Measurements from ENCODE around the gene CNTNAP2.
"Not testable (repeated sequence)": the region's sequence is repeated elsewhere in the genome, so short reads cannot be mapped to it uniquely, and the experiment has no call there.

CNTNAP2 gene

DNA sequence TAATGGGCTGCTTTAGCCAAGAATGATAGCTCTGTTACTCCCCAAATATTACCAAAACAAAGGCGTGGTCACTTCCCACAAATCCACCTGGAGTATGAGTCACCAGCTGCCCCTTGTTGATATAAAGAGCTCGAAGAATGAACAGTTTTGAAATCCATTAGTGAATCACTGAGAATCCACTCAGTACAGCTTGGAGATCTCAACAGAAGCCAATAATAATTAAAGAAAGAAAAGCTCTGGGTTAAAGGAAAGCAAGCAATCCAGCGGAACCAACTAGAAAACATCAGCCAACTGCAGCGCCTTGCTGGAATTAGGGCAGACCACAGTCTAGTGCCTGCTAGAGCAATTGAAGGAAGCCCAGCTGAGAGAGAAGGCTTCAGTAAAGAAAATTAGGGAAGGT lies 1897.9 kb downstream of the CNTNAP2 start:
- no peak for DNase-seq

GRCh38 chr7:148017126-148017525 lies 1900.5 kb downstream of the CNTNAP2 start:
- no peak for DNase-seq

GRCh38 chr7:148020679-148021078 lies 1904.1 kb downstream of the CNTNAP2 start:
- DNase-seq = no peak

- no peak for DNase-seq
Observed at GRCh38 chr7:148021507-148022045, 1905.0 kb downstream of the CNTNAP2 start.

- DNase-seq = no peak
Observed at GRCh38 chr7:148022832-148023231, 1906.2 kb downstream of the CNTNAP2 start.

GRCh38 chr7:148026713-148027112 lies 1910.1 kb downstream of the CNTNAP2 start:
- no peak for DNase-seq

- no peak for DNase-seq
Observed at GRCh38 chr7:148028165-148028564, 1911.6 kb downstream of the CNTNAP2 start.

GRCh38 chr7:148031019-148031418 lies 1914.4 kb downstream of the CNTNAP2 start:
- DNase-seq = no peak

GRCh38 chr7:148031811-148032210 lies 1915.2 kb downstream of the CNTNAP2 start:
- DNase-seq = no peak

DNA sequence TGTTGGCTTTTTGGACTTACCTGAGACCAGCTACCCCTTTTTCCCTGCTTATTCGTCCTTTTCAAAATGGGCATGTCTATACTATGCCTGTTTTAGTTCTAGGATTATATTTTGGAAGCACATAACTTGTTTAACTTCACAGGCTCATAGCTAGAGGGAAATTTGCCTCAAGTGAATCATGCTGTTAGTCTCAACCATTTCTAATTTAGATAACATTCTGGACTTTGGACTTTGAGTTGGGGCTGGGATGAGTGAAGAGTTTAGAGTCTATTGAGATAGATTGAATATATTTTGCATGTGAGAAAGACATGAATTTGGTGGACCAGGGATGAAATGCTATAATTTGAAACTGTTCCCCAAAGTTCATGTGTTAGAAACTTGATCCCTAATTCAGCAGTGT lies 1919.3 kb downstream of the CNTNAP2 start:
- no peak for DNase-seq

DNA sequence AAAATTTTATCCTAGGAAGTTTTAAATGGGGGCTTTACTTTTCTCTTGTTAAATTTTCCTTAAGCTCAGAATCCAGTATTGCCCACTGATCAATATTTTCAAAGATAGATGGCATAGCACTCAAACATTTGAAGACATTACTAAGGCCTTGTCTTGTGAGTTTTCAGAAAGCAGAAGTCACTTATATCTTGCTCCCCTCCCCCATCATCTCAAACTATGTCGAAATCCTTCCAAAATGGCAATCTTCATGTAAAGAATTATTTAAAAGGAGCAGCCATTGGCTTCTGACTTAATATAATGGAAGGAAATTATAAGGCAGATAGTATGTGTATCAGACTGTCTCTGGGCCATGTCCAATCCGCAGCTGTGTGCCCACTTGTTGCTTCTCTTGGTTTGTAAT lies 1920.4 kb downstream of the CNTNAP2 start:
- DNase-seq = no peak

GRCh38 chr7:148041156-148041555 lies 1924.6 kb downstream of the CNTNAP2 start:
- DNase-seq = no peak

GRCh38 chr7:148042935-148043631 lies 1926.5 kb downstream of the CNTNAP2 start:
- no peak for DNase-seq

GRCh38 chr7:148044173-148044572 lies 1927.6 kb downstream of the CNTNAP2 start:
- no peak for DNase-seq

DNA sequence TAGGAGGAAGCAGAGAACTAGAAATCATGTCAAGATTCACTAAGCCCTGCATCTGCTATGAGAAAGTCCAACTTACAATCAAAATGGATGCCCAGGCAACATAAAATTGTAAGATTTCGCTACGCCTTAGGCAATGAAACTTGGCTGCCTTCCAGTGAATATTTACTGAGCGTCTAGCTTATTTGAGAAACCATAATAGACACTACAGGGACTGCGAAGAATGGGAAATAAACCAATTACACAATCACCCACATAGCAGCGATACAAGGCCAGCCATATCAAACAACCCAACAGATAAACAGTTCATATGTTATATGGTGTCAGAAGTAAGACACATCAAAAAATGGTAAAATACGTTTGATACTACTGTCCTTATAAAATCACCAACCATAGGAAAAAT lies 1928.9 kb downstream of the CNTNAP2 start:
- no peak for DNase-seq

- no peak for DNase-seq
Observed at GRCh38 chr7:148049068-148049467, 1932.5 kb downstream of the CNTNAP2 start.

GRCh38 chr7:148050492-148051158 lies 1934.0 kb downstream of the CNTNAP2 start:
- no peak for DNase-seq

GRCh38 chr7:148056406-148056805 lies 1939.8 kb downstream of the CNTNAP2 start:
- no peak for DNase-seq

GRCh38 chr7:148058092-148058491 lies 1941.5 kb downstream of the CNTNAP2 start:
- DNase-seq = no peak

- DNase-seq = no peak
Observed at GRCh38 chr7:148058753-148059152, 1942.2 kb downstream of the CNTNAP2 start.

DNA sequence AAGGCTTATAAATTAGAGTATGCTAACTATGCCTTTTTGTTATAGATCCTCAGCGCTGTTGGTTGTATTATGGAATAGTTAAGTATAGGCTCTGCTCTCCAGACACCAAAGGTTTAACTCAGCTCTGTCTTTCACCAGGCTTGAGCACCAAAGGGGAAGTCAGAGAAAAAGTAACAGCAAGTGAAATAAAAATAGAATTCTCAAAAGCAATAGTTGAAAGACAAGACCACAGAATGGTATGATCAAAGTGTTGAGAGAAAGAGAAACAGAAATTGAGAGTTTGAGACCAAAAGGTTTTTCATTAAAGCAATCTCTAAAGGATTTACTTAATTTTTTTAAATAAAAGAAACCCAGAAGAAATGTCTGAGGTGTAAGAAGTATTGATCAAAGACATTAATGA lies 1944.1 kb downstream of the CNTNAP2 start:
- no peak for DNase-seq

DNA sequence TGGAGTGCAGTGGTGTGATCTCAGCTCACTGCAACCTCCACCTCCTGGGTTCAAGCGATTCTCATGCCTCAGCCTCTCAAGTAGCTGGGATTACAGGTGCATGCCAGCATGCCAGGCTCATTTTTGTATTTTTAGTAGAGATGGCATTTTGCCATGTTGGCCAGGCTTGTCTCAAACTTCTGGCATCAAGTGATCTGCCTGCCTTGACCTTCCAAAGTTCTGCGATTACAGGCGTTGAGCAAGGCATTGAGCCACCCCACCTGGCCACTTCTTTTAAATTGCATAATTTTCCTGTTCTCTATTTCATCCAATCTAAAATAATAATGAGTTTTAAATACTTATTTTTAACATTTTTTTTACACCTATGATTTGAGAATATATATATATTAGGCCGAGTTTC lies 1961.5 kb downstream of the CNTNAP2 start:
- not testable (repeated sequence) for DNase-seq

DNA sequence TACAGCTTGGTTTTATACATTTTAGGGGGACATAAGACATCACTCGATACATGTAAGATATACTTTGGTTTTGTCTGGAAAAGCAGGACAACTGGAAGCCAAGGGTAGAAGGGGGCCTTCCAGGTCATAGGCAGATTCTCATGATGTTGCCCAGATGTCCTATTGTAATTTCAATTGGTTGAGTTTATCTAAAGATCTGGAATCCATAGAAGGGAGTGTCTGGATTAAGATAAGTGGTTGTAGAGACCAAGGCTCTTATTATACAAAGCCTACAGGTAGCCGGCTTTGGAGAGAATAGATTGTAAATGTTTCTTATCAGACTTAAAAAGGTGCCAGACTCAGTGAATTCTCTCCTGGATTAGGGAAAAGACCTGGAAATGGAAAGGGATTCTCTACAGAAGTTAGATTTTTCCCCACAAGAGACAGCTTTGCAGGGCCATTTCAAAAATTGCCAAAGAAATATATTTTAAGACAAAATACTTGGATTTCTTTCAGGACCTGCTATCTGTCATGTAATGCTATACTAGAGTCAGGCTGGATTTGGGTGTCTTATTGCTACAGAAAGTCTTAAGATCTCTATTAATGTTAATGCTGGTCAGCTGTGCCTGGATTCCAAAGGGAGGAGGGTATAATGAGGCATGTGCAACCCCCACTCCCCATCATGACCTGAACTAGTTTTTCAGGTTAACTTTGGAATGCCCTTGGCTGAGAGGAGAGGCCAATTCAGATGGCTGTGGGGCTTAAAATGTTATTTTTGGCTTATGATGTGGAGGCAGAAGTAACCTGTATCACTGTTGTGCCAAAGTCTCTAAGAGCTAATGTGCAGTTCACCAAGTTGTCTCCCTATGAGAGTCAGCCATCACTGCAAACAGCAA lies 1962.8 kb downstream of the CNTNAP2 start:
- DNase-seq = no peak
